ENCODE data around the gene ADGRG3. TPM values are rescaled to one million over a fixed set of nuclear protein-coding genes. Genes with fewer than 3 reads are reported as not detected.

The ADGRG3 gene
- total RNA-seq, 1 experiment from 2014 or later, result 0.46 TPM

DNA sequence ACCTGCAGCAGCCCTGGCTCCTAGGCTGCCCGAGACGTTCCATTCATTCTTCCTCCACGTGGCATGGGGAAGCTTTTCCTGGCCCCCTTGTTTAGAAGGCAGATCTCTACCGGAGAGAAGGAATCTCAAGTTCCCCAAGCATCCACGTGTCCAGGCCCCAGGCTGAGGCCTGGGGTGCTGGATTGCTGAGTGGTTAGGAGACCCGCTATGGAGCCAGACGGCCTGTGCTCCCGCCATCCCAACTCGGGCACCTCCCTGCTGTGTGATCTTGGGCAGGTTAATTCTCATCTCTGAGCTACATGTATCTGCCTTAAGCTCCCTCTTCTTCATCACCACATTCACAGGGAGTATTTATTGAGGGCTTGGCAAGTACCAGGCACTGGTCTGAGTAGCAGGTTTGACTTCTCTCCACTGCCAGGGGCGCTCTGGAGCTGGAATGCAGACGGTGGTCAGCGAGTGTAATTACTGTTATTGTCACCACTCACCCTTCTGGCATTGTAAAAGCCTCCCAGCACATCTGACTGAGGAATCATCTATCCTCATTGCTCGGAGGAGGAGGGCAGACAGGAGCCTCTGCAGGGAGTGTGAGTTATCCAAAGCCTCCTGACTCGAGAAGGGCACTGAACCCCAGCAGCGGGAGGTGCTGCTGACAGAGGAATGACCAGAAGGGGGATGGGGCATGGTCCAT, 40.8 kb upstream of the ADGRG3 start:
- H3K27ac ChIP-seq (ENCODE audit: insufficient read length, low read depth, low read length), result no peak overlapping the region
- H3K9ac ChIP-seq (ENCODE audit: extremely low read depth, insufficient read length, low read length), result no peak overlapping the region
- no peak overlapping the region for H2AK5ac ChIP-seq (ENCODE audit: insufficient read length, low read length)
- Mint-ChIP-seq H3K9me3 (peaks cover 0 to 3% of the 10 kb centered on the region in 2 experiments; a peak in 2 of 5 replicates), H3K4me3 (peak overlapping the region in 1 of 2 experiments; percentile 65; a peak in 1 of 5 replicates), H3K4me1 (peaks cover 37 to 67% of the 10 kb centered on the region in 2 experiments), H3K27ac (no peak overlapping the region), H3K36me3 (ENCODE audit: insufficient read depth in 1 of 3, low read depth in 3 of 3) (no peaks in the 10 kb centered on the region; a peak in 1 of 7 replicates), H3K27me3 (ENCODE audit: low read depth) (peaks cover 15% of the 10 kb centered on the region)
- H3K27me3 ChIP-seq (ENCODE audit: insufficient read depth, low read length), result no peaks in the 10 kb centered on the region; the same call in 1 of the 2 replicates
- no CpG with 5 or more reads among the region's 15 CpGs for WGBS (ENCODE audit: extremely low coverage, insufficient read length, low lambda C conversion rate)
- no peak overlapping the region for H3K14ac ChIP-seq (ENCODE audit: insufficient read depth, low read length)
- no peak overlapping the region for H3K56ac ChIP-seq (ENCODE audit: insufficient read length, low read depth, low read length)
- H4K91ac ChIP-seq (ENCODE audit: insufficient read length, low read depth, low read length), result no peak overlapping the region
- no peak overlapping the region for H2AFZ ChIP-seq (ENCODE audit: low read length)
- TF ChIP-seq, protein P1, sequence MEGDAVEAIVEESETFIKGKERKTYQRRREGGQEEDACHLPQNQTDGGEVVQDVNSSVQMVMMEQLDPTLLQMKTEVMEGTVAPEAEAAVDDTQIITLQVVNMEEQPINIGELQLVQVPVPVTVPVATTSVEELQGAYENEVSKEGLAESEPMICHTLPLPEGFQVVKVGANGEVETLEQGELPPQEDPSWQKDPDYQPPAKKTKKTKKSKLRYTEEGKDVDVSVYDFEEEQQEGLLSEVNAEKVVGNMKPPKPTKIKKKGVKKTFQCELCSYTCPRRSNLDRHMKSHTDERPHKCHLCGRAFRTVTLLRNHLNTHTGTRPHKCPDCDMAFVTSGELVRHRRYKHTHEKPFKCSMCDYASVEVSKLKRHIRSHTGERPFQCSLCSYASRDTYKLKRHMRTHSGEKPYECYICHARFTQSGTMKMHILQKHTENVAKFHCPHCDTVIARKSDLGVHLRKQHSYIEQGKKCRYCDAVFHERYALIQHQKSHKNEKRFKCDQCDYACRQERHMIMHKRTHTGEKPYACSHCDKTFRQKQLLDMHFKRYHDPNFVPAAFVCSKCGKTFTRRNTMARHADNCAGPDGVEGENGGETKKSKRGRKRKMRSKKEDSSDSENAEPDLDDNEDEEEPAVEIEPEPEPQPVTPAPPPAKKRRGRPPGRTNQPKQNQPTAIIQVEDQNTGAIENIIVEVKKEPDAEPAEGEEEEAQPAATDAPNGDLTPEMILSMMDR (conservative IDR thresholded peaks at IDR 0.05), result peak; percentile 47
- no peak overlapping the region for H4K5ac ChIP-seq (ENCODE audit: insufficient read length, low read depth, low read length)
- H4K8ac ChIP-seq (replicated peaks; ENCODE audit: insufficient read length, low read depth, low read length), result no peak overlapping the region
- no peak overlapping the region for H3K18ac ChIP-seq (ENCODE audit: insufficient read length, low read depth, low read length)
- H3K4ac ChIP-seq (ENCODE audit: low read depth, low read length), result no peak overlapping the region
- H3K9me3 ChIP-seq (ENCODE audit: control insufficient read depth, low read depth, low read length), result no peaks in the 10 kb centered on the region
- no peak overlapping the region for H2BK120ac ChIP-seq (ENCODE audit: low read depth, low read length, poor library complexity, severe bottlenecking)
- peak; percentile 69 for DNase-seq
- no peak overlapping the region for H3T11ph ChIP-seq (ENCODE audit: low read length)
- H2BK15ac ChIP-seq (ENCODE audit: low read depth, low read length), result no peak overlapping the region
- no peak overlapping the region for H3K4me2 ChIP-seq (ENCODE audit: insufficient read depth, insufficient read length, low read length)
- H4K20me1 ChIP-seq (ENCODE audit: control insufficient read depth, insufficient read depth, insufficient read length), result peaks cover 3% of the 10 kb centered on the region
- H3K23ac ChIP-seq (ENCODE audit: insufficient read length, low read depth, low read length), result no peak overlapping the region
- H3K79me2 ChIP-seq (ENCODE audit: insufficient read depth, low read length), result no peaks in the 10 kb centered on the region
- no peaks in the 10 kb centered on the region; the same call in 1 of the 2 replicates for H3K4me1 ChIP-seq (ENCODE audit: insufficient read depth, low read length)
- no peak overlapping the region for H2BK20ac ChIP-seq (ENCODE audit: low read depth, low read length, poor library complexity, severe bottlenecking)
- H3K79me1 ChIP-seq (ENCODE audit: insufficient read depth, low read depth, low read length, poor library complexity, severe bottlenecking), result no peaks in the 10 kb centered on the region
- no peak overlapping the region for H2BK12ac ChIP-seq (ENCODE audit: insufficient read length, low read depth, low read length)
- H2BK5ac ChIP-seq (ENCODE audit: insufficient read length, low read length), result no peak overlapping the region
- H3K23me2 ChIP-seq (ENCODE audit: insufficient read length, low read depth, low read length, poor library complexity, severe bottlenecking), result peaks cover 3% of the 10 kb centered on the region
